HepG2 (cell line): Measurements from ENCODE around the gene RAC3. TPM values are rescaled to one million over a fixed set of nuclear protein-coding genes. Genes with fewer than 3 reads are reported as not detected.

Experiments used
- CREM ChIP-seq, 2 experiments: sonication (generic) in 1 of 2; formaldehyde crosslinking in 1 of 2; IDR thresholded peaks; 2 replicates each; pipeline versions ENCODE4 v1.4.0 to v1.6.1; 2016 to 2020; ENCODE audit warnings: antibody characterized with exemption in 1 of 2, mild to moderate bottlenecking in 1 of 2, missing genetic modification reagents in 1 of 2
- FIP1L1 ChIP-seq: fragments of 200-400 bp; formaldehyde crosslinking; IDR thresholded peaks from 2 replicates; pipeline ENCODE4 v1.6.1; 2018; ENCODE audit warnings: low read depth, mild to moderate bottlenecking, low read length, moderate library complexity, borderline replicate concordance; ENCODE audit not compliant: insufficient read depth
- FOSL1 ChIP-seq: sonication (generic); formaldehyde crosslinking; IDR thresholded peaks from 2 replicates; pipeline ENCODE4 v1.9.0; 2021; ENCODE audit warnings: missing genetic modification reagents, borderline replicate concordance
- FOXO1 ChIP-seq: sonication (generic); formaldehyde crosslinking; IDR thresholded peaks from 2 replicates; pipeline ENCODE4 v1.4.0; 2020; ENCODE audit warnings: missing genetic modification reagents
- KAT2B ChIP-seq: fragments of 150-350 bp; IDR thresholded peaks from 2 replicates; pipeline ENCODE4 v1.6.1; 2014; ENCODE audit warnings: low read depth, low read length, borderline replicate concordance
- SETDB1 ChIP-seq: sonication (generic); formaldehyde crosslinking; IDR thresholded peaks from 2 replicates; pipeline ENCODE4 v1.5.1; 2020; ENCODE audit warnings: missing genetic modification reagents, mild to moderate bottlenecking, borderline replicate concordance
- SKI ChIP-seq: fragments of 450-650 bp; IDR thresholded peaks from one replicate; pipeline ENCODE4 v1.6.1; 2018; ENCODE audit warnings: mild to moderate bottlenecking; ENCODE audit not compliant: partially characterized antibody
- SMARCC2 ChIP-seq: fragments of 450-650 bp; IDR thresholded peaks from 2 replicates; pipeline ENCODE4 v1.6.1; 2017; ENCODE audit warnings: antibody characterized with exemption, mild to moderate bottlenecking
- TOPORS ChIP-seq: sonication (generic); formaldehyde crosslinking; IDR thresholded peaks from 2 replicates; pipeline ENCODE4 v1.8.0; 2023; ENCODE audit warnings: mild to moderate bottlenecking, missing genetic modification reagents
- ZFX ChIP-seq: sonication (generic); formaldehyde crosslinking; IDR thresholded peaks from 2 replicates; pipeline ENCODE4 v1.4.0; 2020; ENCODE audit warnings: mild to moderate bottlenecking, low read depth, missing genetic modification reagents, moderate library complexity
- ZNF225 ChIP-seq: sonication (generic); formaldehyde crosslinking; IDR thresholded peaks from 2 replicates; pipeline ENCODE4 v1.4.0; 2020; ENCODE audit warnings: mild to moderate bottlenecking, missing genetic modification reagents
- ZNF44 ChIP-seq: sonication (generic); formaldehyde crosslinking; IDR thresholded peaks from 2 replicates; pipeline ENCODE4 v1.5.1; 2020; ENCODE audit warnings: mild to moderate bottlenecking, missing genetic modification reagents
- ZNF441 ChIP-seq: sonication (generic); formaldehyde crosslinking; IDR thresholded peaks from 2 replicates; pipeline ENCODE4 v1.7.0; 2021; ENCODE audit warnings: missing genetic modification reagents, borderline replicate concordance
- ZNF629 ChIP-seq: sonication (generic); formaldehyde crosslinking; conservative IDR thresholded peaks from 2 replicates; pipeline ENCODE4 v1.5.0; 2020; ENCODE audit warnings: missing genetic modification reagents
- ZNF839 ChIP-seq: sonication (generic); formaldehyde crosslinking; IDR thresholded peaks from 2 replicates; pipeline ENCODE4 v1.4.0; 2020; ENCODE audit warnings: missing genetic modification reagents, mild to moderate bottlenecking, borderline replicate concordance
- polyA plus RNA-seq, 8 experiments: library from polyadenylated mRNA; depleted of rRNA in 3 of 8; stranded (reverse) in 7 of 8; unstranded in 1 of 8; fragments of >200 nt; fragmentation: Illumina TruSeq in 4 of 8; extraction: Trizol in 4 of 8; gene quantifications; 2 replicates each; pipeline versions ENCODE4 v1.2.1 to v1.2.3, GENCODE V29; 2011 to 2016; ENCODE audit warnings: low read depth in 4 of 8, missing spikeins in 1 of 8, mixed read lengths in 1 of 8; ENCODE audit not compliant: insufficient read depth in 1 of 8
- total RNA-seq, 5 experiments: library from RNA; depleted of rRNA; stranded (reverse); fragments of >200 nt; fragmentation: Illumina TruSeq; extraction: Trizol; gene quantifications; 2 replicates each; pipeline ENCODE4 v1.2.3, GENCODE V29; 2016; ENCODE audit warnings: low read depth in 1 of 5
- TF ChIP-seq, protein P1 (sequence below): IDR thresholded peaks from 2 replicates; pipeline ENCODE4 v1.6.1; 2016; ENCODE audit warnings: low read depth
- TF ChIP-seq, protein P2 (sequence below): sonication (generic); formaldehyde crosslinking; IDR thresholded peaks from 2 replicates; pipeline ENCODE4 v1.8.0; 2022; ENCODE audit warnings: mild to moderate bottlenecking, missing genetic modification reagents; ENCODE audit not compliant: insufficient replicate concordance
- TF ChIP-seq, protein P3 (sequence below): sonication (generic); formaldehyde crosslinking; IDR thresholded peaks from 2 replicates; pipeline ENCODE4 v1.4.0; 2020; ENCODE audit warnings: low read depth, mild to moderate bottlenecking, missing genetic modification reagents
- TF ChIP-seq, protein P4 (sequence below): sonication (generic); formaldehyde crosslinking; IDR thresholded peaks from 2 replicates; pipeline ENCODE4 v1.4.0; 2020; ENCODE audit warnings: mild to moderate bottlenecking, missing genetic modification reagents, borderline replicate concordance
- TF ChIP-seq, protein P5 (sequence below): IDR thresholded peaks from 2 replicates; pipeline ENCODE4 v1.6.1; 2012; ENCODE audit warnings: inconsistent platforms
- TF ChIP-seq, protein P6 (sequence below): IDR thresholded peaks from 2 replicates; pipeline ENCODE4 v1.6.1; 2012; ENCODE audit warnings: low read depth, low read length, improper control_type of control experiment

RAC3 gene
- total and polyA plus RNA-seq, 2 of the 13 experiments (the other 11 are each of a cell fraction or from before 2014, with no cell fraction given): 10.5 to 21.3 TPM

DNA sequence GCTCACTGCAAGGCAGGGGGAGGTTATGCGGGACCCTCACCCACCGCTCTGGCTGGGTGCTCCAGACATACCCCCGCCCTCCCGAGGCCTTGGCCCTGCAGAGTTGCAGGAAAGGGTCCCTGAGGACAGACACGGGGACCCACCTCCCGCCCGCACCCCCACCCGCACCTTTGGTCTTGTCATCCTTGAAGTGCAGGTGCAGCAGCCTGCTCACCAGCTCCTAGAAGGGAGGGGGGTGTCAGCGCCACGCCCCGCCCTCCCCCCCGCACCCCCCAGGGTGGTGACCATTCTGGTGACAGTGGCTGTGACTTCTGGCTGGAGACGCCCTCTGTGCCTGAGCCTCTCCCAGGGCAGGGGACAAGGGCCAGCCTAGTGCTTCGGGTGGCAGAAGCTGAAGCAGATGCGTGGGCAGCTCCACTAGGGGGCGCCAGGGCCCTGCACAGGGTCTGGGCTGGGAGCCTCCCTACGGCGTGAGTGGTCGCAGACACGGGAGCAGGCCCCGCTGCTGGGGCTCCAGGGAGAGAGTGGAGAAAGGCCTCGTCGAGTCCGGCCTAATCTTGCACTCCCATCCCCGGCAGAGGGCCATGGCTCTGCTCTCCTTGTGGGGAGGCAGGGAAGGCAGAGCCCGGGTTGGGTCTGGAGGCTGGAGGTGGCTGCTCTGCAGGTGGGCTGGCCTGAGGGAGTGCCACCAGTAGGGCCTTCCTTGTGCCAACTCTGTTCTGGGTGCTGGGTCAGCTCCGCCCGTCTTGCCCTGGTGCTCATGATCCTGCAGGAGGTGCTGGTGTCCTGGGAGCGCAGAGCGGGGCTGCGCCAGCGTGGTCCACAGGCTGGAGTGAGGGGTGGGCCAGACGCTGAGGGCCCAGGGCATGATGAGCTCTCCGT, 11.5 kb upstream of the RAC3 start (continued):
- TF ChIP-seq CREM (IDR thresholded peaks at IDR 0.05) (no peak; the same call in 1 of the 2 replicates), CREM (CRISPR knock-in tag; IDR thresholded peaks at IDR 0.05) (no peak), ZNF44 (peak; percentile 69; the same call in 1 of the 2 replicates), ZNF839 (CRISPR knock-in tag) (no peak), FOSL1 (CRISPR knock-in tag) (no peak), FIP1L1 (no peak; the same call in 1 of the 2 replicates), TOPORS (CRISPR knock-in tag) (no peak), SETDB1 (no peak), ZNF629 (no peak), ZNF225 (CRISPR knock-in tag) (no peak), ZNF441 (CRISPR knock-in tag) (no peak), KAT2B (no peak), SKI (no peak), SMARCC2 (no peak), ZFX (CRISPR knock-in tag) (peak; percentile 80), FOXO1 (CRISPR knock-in tag) (no peak)
- TF ChIP-seq, protein P1, sequence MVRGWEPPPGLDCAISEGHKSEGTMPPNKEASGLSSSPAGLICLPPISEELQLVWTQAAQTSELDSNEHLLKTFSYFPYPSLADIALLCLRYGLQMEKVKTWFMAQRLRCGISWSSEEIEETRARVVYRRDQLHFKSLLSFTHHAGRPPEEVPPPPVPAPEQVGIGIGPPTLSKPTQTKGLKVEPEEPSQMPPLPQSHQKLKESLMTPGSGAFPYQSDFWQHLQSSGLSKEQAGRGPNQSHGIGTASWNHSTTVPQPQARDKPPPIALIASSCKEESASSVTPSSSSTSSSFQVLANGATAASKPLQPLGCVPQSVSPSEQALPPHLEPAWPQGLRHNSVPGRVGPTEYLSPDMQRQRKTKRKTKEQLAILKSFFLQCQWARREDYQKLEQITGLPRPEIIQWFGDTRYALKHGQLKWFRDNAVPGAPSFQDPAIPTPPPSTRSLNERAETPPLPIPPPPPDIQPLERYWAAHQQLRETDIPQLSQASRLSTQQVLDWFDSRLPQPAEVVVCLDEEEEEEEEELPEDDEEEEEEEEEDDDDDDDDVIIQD (CRISPR knock-in tag): 0 out of 2 replicates have a peak, but pooled peaks have one; percentile 8
- TF ChIP-seq, protein P2, sequence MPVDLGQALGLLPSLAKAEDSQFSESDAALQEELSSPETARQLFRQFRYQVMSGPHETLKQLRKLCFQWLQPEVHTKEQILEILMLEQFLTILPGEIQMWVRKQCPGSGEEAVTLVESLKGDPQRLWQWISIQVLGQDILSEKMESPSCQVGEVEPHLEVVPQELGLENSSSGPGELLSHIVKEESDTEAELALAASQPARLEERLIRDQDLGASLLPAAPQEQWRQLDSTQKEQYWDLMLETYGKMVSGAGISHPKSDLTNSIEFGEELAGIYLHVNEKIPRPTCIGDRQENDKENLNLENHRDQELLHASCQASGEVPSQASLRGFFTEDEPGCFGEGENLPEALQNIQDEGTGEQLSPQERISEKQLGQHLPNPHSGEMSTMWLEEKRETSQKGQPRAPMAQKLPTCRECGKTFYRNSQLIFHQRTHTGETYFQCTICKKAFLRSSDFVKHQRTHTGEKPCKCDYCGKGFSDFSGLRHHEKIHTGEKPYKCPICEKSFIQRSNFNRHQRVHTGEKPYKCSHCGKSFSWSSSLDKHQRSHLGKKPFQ: no peak
- TF ChIP-seq, protein P3, sequence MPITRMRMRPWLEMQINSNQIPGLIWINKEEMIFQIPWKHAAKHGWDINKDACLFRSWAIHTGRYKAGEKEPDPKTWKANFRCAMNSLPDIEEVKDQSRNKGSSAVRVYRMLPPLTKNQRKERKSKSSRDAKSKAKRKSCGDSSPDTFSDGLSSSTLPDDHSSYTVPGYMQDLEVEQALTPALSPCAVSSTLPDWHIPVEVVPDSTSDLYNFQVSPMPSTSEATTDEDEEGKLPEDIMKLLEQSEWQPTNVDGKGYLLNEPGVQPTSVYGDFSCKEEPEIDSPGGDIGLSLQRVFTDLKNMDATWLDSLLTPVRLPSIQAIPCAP (CRISPR knock-in tag): no peak
- TF ChIP-seq, protein P4, sequence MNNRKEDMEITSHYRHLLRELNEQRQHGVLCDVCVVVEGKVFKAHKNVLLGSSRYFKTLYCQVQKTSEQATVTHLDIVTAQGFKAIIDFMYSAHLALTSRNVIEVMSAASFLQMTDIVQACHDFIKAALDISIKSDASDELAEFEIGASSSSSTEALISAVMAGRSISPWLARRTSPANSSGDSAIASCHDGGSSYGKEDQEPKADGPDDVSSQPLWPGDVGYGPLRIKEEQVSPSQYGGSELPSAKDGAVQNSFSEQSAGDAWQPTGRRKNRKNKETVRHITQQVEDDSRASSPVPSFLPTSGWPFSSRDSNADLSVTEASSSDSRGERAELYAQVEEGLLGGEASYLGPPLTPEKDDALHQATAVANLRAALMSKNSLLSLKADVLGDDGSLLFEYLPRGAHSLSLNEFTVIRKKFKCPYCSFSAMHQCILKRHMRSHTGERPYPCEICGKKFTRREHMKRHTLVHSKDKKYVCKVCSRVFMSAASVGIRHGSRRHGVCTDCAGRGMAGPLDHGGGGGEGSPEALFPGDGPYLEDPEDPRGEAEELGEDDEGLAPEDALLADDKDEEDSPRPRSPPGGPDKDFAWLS: no peak
- TF ChIP-seq, protein P5, sequence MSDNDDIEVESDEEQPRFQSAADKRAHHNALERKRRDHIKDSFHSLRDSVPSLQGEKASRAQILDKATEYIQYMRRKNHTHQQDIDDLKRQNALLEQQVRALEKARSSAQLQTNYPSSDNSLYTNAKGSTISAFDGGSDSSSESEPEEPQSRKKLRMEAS: peak; percentile 61; the same call in 1 of the 2 replicates
- TF ChIP-seq, protein P6, sequence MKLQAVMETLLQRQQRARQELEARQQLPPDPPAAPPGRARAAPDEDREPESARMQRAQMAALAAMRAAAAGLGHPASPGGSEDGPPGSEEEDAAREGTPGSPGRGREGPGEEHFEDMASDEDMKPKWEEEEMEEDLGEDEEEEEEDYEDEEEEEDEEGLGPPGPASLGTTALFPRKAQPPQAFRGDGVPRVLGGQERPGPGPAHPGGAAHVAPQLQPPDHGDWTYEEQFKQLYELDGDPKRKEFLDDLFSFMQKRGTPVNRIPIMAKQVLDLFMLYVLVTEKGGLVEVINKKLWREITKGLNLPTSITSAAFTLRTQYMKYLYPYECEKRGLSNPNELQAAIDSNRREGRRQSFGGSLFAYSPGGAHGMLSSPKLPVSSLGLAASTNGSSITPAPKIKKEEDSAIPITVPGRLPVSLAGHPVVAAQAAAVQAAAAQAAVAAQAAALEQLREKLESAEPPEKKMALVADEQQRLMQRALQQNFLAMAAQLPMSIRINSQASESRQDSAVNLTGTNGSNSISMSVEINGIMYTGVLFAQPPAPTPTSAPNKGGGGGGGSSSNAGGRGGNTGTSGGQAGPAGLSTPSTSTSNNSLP: no peak
